ENCODE results near the gene WDR86.

Gene WDR86

GRCh38 chr7:151409667-151410404 is at the start of gene WDR86:
TSS of gene WDR86 (minus strand) at chr7:151410038. CDS start at chr7:151409589, 449 bp downstream.
- ChIA-PET POLR2A (no interaction called here), CTCF (no interaction called here)
- DNase-seq (ENCODE audit: extremely low spot score): no peak
- no peak for TF ChIP-seq LEF1 (IDR thresholded peaks at IDR 0.05; ENCODE audit: borderline replicate concordance)
- no peak for TF ChIP-seq ELF4 (IDR thresholded peaks at IDR 0.05)
- TF ChIP-seq FOXA1 (IDR thresholded peaks at IDR 0.05): no peak
- no peak for TF ChIP-seq SP1 (IDR thresholded peaks at IDR 0.05)
- no peak for TF ChIP-seq FOXM1 (IDR thresholded peaks at IDR 0.05; ENCODE audit: borderline replicate concordance)
- TF ChIP-seq ARNT (IDR thresholded peaks at IDR 0.05): no peak
- TF ChIP-seq FOXK2 (IDR thresholded peaks at IDR 0.05): no peak
- no peak for TF ChIP-seq TARDBP (IDR thresholded peaks at IDR 0.05)
- no peak for TF ChIP-seq HDGF (IDR thresholded peaks at IDR 0.05; ENCODE audit: borderline replicate concordance)
- no peak for TF ChIP-seq PKNOX1 (IDR thresholded peaks at IDR 0.05)
- TF ChIP-seq L3MBTL2 (conservative IDR thresholded peaks at IDR 0.05): no peak

- no peak for DNase-seq (ENCODE audit: extremely low spot score)
- ChIA-PET CTCF (interaction anchor here (0.6 kb wide), 1 partner anchor 304 kb away, joined by 3 read pairs; no protein-coding TSS in a partner anchor), POLR2A (no interaction called here)
- TF ChIP-seq BHLHE40 (IDR thresholded peaks at IDR 0.05; ENCODE audit: borderline replicate concordance): no peak
- TF ChIP-seq FOXA1 (IDR thresholded peaks at IDR 0.05): no peak
- no peak for TF ChIP-seq PKNOX1 (IDR thresholded peaks at IDR 0.05)
- TF ChIP-seq SP1 (IDR thresholded peaks at IDR 0.05): no peak
- TF ChIP-seq LEF1 (IDR thresholded peaks at IDR 0.05; ENCODE audit: borderline replicate concordance): no peak
- TF ChIP-seq ELF4 (IDR thresholded peaks at IDR 0.05): no peak
- no peak for TF ChIP-seq FOXM1 (IDR thresholded peaks at IDR 0.05; ENCODE audit: borderline replicate concordance)
- no peak for TF ChIP-seq FOXK2 (IDR thresholded peaks at IDR 0.05)
- TF ChIP-seq L3MBTL2 (conservative IDR thresholded peaks at IDR 0.05): no peak
- no peak for TF ChIP-seq ZNF384 (IDR thresholded peaks at IDR 0.05)
- no peak for TF ChIP-seq SUZ12 (IDR thresholded peaks at IDR 0.05)
- TF ChIP-seq TARDBP (IDR thresholded peaks at IDR 0.05): no peak
- no peak for TF ChIP-seq NFRKB (IDR thresholded peaks at IDR 0.05)
- no peak for TF ChIP-seq HDGF (IDR thresholded peaks at IDR 0.05; ENCODE audit: borderline replicate concordance)
- no peak for TF ChIP-seq ARNT (IDR thresholded peaks at IDR 0.05)
- no peak for TF ChIP-seq CTBP1 (IDR thresholded peaks at IDR 0.05; ENCODE audit: borderline replicate concordance)
Measured at GRCh38 chr7:151457534-151457933, 47.7 kb upstream of the WDR86 start.

GRCh38 chr7:151456782-151457181 is 46.9 kb upstream of the WDR86 start:
- ChIA-PET CTCF (no interaction called here), POLR2A (no interaction called here)
- no peak for DNase-seq (ENCODE audit: extremely low spot score)
- TF ChIP-seq FOXA1 (IDR thresholded peaks at IDR 0.05) (no peak), SUZ12 (IDR thresholded peaks at IDR 0.05) (no peak), CTBP1 (IDR thresholded peaks at IDR 0.05; ENCODE audit: borderline replicate concordance) (no peak), LEF1 (IDR thresholded peaks at IDR 0.05; ENCODE audit: borderline replicate concordance) (no peak), PKNOX1 (IDR thresholded peaks at IDR 0.05) (no peak), ARNT (IDR thresholded peaks at IDR 0.05) (no peak), BHLHE40 (IDR thresholded peaks at IDR 0.05; ENCODE audit: borderline replicate concordance) (no peak), TARDBP (IDR thresholded peaks at IDR 0.05) (no peak), ELF4 (IDR thresholded peaks at IDR 0.05) (no peak), HDGF (IDR thresholded peaks at IDR 0.05; ENCODE audit: borderline replicate concordance) (no peak), L3MBTL2 (conservative IDR thresholded peaks at IDR 0.05) (no peak), FOXK2 (IDR thresholded peaks at IDR 0.05) (no peak), FOXM1 (IDR thresholded peaks at IDR 0.05; ENCODE audit: borderline replicate concordance) (no peak), SP1 (IDR thresholded peaks at IDR 0.05) (no peak), ZNF384 (IDR thresholded peaks at IDR 0.05) (no peak), NFRKB (IDR thresholded peaks at IDR 0.05) (no peak)

- CTCF ChIA-PET: no interaction called here
- POLR2A ChIA-PET: no interaction called here
- TF ChIP-seq ARNT (IDR thresholded peaks at IDR 0.05) (no peak), FOXM1 (IDR thresholded peaks at IDR 0.05; ENCODE audit: borderline replicate concordance) (no peak), LEF1 (IDR thresholded peaks at IDR 0.05; ENCODE audit: borderline replicate concordance) (no peak), TARDBP (IDR thresholded peaks at IDR 0.05) (no peak), NFRKB (IDR thresholded peaks at IDR 0.05) (no peak)
- no peak for DNase-seq (ENCODE audit: extremely low spot score)
Measured at GRCh38 chr7:151456276-151456675, 46.4 kb upstream of the WDR86 start.

GRCh38 chr7:151455690-151456089 is 45.9 kb upstream of the WDR86 start:
- no peak for DNase-seq (ENCODE audit: extremely low spot score)
- ChIA-PET POLR2A (no interaction called here), CTCF (no interaction called here)
- TF ChIP-seq CTBP1 (IDR thresholded peaks at IDR 0.05; ENCODE audit: borderline replicate concordance) (no peak), NFRKB (IDR thresholded peaks at IDR 0.05) (no peak), FOXM1 (IDR thresholded peaks at IDR 0.05; ENCODE audit: borderline replicate concordance) (no peak), SUZ12 (IDR thresholded peaks at IDR 0.05) (no peak), ARNT (IDR thresholded peaks at IDR 0.05) (no peak), PKNOX1 (IDR thresholded peaks at IDR 0.05) (no peak), ELF4 (IDR thresholded peaks at IDR 0.05) (no peak), FOXK2 (IDR thresholded peaks at IDR 0.05) (no peak), HDGF (IDR thresholded peaks at IDR 0.05; ENCODE audit: borderline replicate concordance) (no peak), SP1 (IDR thresholded peaks at IDR 0.05) (no peak), L3MBTL2 (conservative IDR thresholded peaks at IDR 0.05) (no peak), LEF1 (IDR thresholded peaks at IDR 0.05; ENCODE audit: borderline replicate concordance) (no peak), ZNF384 (IDR thresholded peaks at IDR 0.05) (no peak), FOXA1 (IDR thresholded peaks at IDR 0.05) (no peak), BHLHE40 (IDR thresholded peaks at IDR 0.05; ENCODE audit: borderline replicate concordance) (no peak), TARDBP (IDR thresholded peaks at IDR 0.05) (no peak)

Measured in HEK293T (cell line).